ENCODE results near the gene HRH1. TPM values are rescaled to one million over a fixed set of nuclear protein-coding genes. Genes with fewer than 3 reads are reported as not detected.

HRH1 gene
- total and polyA plus RNA-seq, 7 experiments from 2014 or later: 0.17 to 1.1 TPM; not detected in 5

GRCh38 chr3:11221818-11222415 is 67.6 kb downstream of the HRH1 start:
- no peaks in the 10 kb centered on the region for H3K36me3 Mint-ChIP-seq
- ATAC-seq: no peak
- no peak overlapping the region for H3K27ac ChIP-seq (ENCODE audit: low read depth, low read length)
- peaks cover 0 to 4% (median 0%) of the 10 kb centered on the region in 5 donors for H3K27me3 Mint-ChIP-seq
- CTCF ChIA-PET: no interaction called here
- no peak overlapping the region for H3K4me3 ChIP-seq (ENCODE audit: low read length)
- H3K36me3 ChIP-seq (ENCODE audit: control insufficient read depth in 2 of 3, insufficient read depth in 3 of 3, low read length in 3 of 3): no peaks in the 10 kb centered on the region
- POLR2A ChIA-PET: no interaction called here
- H3K9me3 ChIP-seq (ENCODE audit: control insufficient read depth in 2 of 3, low read length in 3 of 3): no peaks in the 10 kb centered on the region
- DNase-seq: no peak
- intact Hi-C loops (cut with micrococcal nuclease): no loop called here
- no peak overlapping the region for H3K4me3 Mint-ChIP-seq
- no peaks in the 10 kb centered on the region for H3K27me3 ChIP-seq (ENCODE audit: control insufficient read depth in 2 of 2, insufficient read depth in 2 of 2, low read length in 2 of 2)
- H3K4me1 Mint-ChIP-seq: peaks cover 0 to 10% (median 6%) of the 10 kb centered on the region in 7 donors
- no peak overlapping the region for H3K27ac Mint-ChIP-seq
- H3K9me3 Mint-ChIP-seq: no peaks in the 10 kb centered on the region
- H3K4me1 ChIP-seq (ENCODE audit: control insufficient read depth in 2 of 2, insufficient read depth in 2 of 2, low read length in 2 of 2): no peaks in the 10 kb centered on the region

- CTCF ChIA-PET: interaction anchor here (0.6 kb wide), 1 partner anchor 81 kb away, joined by 3 read pairs; no protein-coding TSS in a partner anchor
- Histone ChIP-seq H3K36me3 (ENCODE audit: control insufficient read depth in 2 of 3, insufficient read depth in 3 of 3, low read length in 3 of 3) (no peaks in the 10 kb centered on the region), H3K4me3 (ENCODE audit: low read length) (no peak overlapping the region), H3K4me1 (ENCODE audit: control insufficient read depth in 2 of 2, insufficient read depth in 2 of 2, low read length in 2 of 2) (no peaks in the 10 kb centered on the region), H3K27me3 (ENCODE audit: control insufficient read depth in 2 of 2, insufficient read depth in 2 of 2, low read length in 2 of 2) (no peaks in the 10 kb centered on the region), H3K9me3 (ENCODE audit: control insufficient read depth in 2 of 3, low read length in 3 of 3) (no peaks in the 10 kb centered on the region), H3K27ac (ENCODE audit: low read depth, low read length) (no peak overlapping the region)
- POLR2A ChIA-PET: no interaction called here
- H3K4me3 Mint-ChIP-seq: no peak overlapping the region
- no peak for DNase-seq
- ATAC-seq: no peak
- no peaks in the 10 kb centered on the region for H3K36me3 Mint-ChIP-seq
- peaks cover 0 to 4% (median 0%) of the 10 kb centered on the region in 5 donors for H3K27me3 Mint-ChIP-seq
- peaks cover 0 to 16% (median 9%) of the 10 kb centered on the region in 7 donors for H3K4me1 Mint-ChIP-seq
- no peaks in the 10 kb centered on the region for H3K9me3 Mint-ChIP-seq
- intact Hi-C loops (cut with micrococcal nuclease): no loop called here
- H3K27ac Mint-ChIP-seq: no peak overlapping the region
Observed at GRCh38 chr3:11224010-11224409, 69.7 kb downstream of the HRH1 start.

GRCh38 chr3:11224870-11225229 is 70.6 kb downstream of the HRH1 start:
- CTCF ChIA-PET: no interaction called here

GRCh38 chr3:11226042-11226370 is 71.7 kb downstream of the HRH1 start:
- Histone ChIP-seq H3K9me3 (ENCODE audit: control insufficient read depth in 2 of 3, low read length in 3 of 3) (no peaks in the 10 kb centered on the region), H3K4me1 (ENCODE audit: control insufficient read depth in 2 of 2, insufficient read depth in 2 of 2, low read length in 2 of 2) (no peaks in the 10 kb centered on the region), H3K27ac (ENCODE audit: low read depth, low read length) (no peak overlapping the region), H3K36me3 (ENCODE audit: control insufficient read depth in 2 of 3, insufficient read depth in 3 of 3, low read length in 3 of 3) (no peaks in the 10 kb centered on the region), H3K27me3 (ENCODE audit: control insufficient read depth in 2 of 2, insufficient read depth in 2 of 2, low read length in 2 of 2) (no peaks in the 10 kb centered on the region), H3K4me3 (ENCODE audit: low read length) (no peak overlapping the region)
- Mint-ChIP-seq H3K27ac (peak overlapping the region in 2 of 9 donors; percentile 7 to 26), H3K36me3 (no peaks in the 10 kb centered on the region), H3K4me3 (no peak overlapping the region), H3K9me3 (no peaks in the 10 kb centered on the region), H3K27me3 (peaks cover 0 to 14% (median 0%) of the 10 kb centered on the region in 5 donors), H3K4me1 (peaks cover 0 to 16% (median 9%) of the 10 kb centered on the region in 7 donors)
- intact Hi-C loops (cut with micrococcal nuclease): no loop called here
- POLR2A ChIA-PET: no interaction called here
- ATAC-seq (no peak), DNase-seq (no peak)
- CTCF ChIA-PET: no interaction called here

More at GRCh38 chr3:11224870-11225229, 70.6 kb downstream of the HRH1 start:
- Mint-ChIP-seq H3K4me3 (no peak overlapping the region), H3K36me3 (no peaks in the 10 kb centered on the region), H3K4me1 (peaks cover 0 to 16% (median 9%) of the 10 kb centered on the region in 7 donors), H3K27me3 (peaks cover 0 to 7% (median 0%) of the 10 kb centered on the region in 5 donors), H3K27ac (no peak overlapping the region), H3K9me3 (no peaks in the 10 kb centered on the region)
- ATAC-seq: no peak
- H3K4me3 ChIP-seq (ENCODE audit: low read length): no peak overlapping the region
- H3K9me3 ChIP-seq (ENCODE audit: control insufficient read depth in 2 of 3, low read length in 3 of 3): no peaks in the 10 kb centered on the region
- H3K4me1 ChIP-seq (ENCODE audit: control insufficient read depth in 2 of 2, insufficient read depth in 2 of 2, low read length in 2 of 2): no peaks in the 10 kb centered on the region
- intact Hi-C loops (cut with micrococcal nuclease): no loop called here
- DNase-seq: no peak
- no peaks in the 10 kb centered on the region for H3K27me3 ChIP-seq (ENCODE audit: control insufficient read depth in 2 of 2, insufficient read depth in 2 of 2, low read length in 2 of 2)
- no peak overlapping the region for H3K27ac ChIP-seq (ENCODE audit: low read depth, low read length)
- no peaks in the 10 kb centered on the region for H3K36me3 ChIP-seq (ENCODE audit: control insufficient read depth in 2 of 3, insufficient read depth in 3 of 3, low read length in 3 of 3)
- POLR2A ChIA-PET: no interaction called here

GRCh38 chr3:11228041-11228440 is 73.7 kb downstream of the HRH1 start:
- Mint-ChIP-seq H3K36me3 (no peaks in the 10 kb centered on the region), H3K27me3 (peaks cover 0 to 21% (median 0%) of the 10 kb centered on the region in 5 donors), H3K9me3 (no peaks in the 10 kb centered on the region), H3K27ac (no peak overlapping the region), H3K4me1 (peaks cover 0 to 16% (median 9%) of the 10 kb centered on the region in 7 donors), H3K4me3 (no peak overlapping the region)
- Histone ChIP-seq H3K27me3 (ENCODE audit: control insufficient read depth in 2 of 2, insufficient read depth in 2 of 2, low read length in 2 of 2) (no peaks in the 10 kb centered on the region), H3K27ac (ENCODE audit: low read depth, low read length) (no peak overlapping the region), H3K4me1 (ENCODE audit: control insufficient read depth in 2 of 2, insufficient read depth in 2 of 2, low read length in 2 of 2) (no peaks in the 10 kb centered on the region), H3K4me3 (ENCODE audit: low read length) (no peak overlapping the region), H3K36me3 (ENCODE audit: control insufficient read depth in 2 of 3, insufficient read depth in 3 of 3, low read length in 3 of 3) (no peaks in the 10 kb centered on the region), H3K9me3 (ENCODE audit: control insufficient read depth in 2 of 3, low read length in 3 of 3) (no peaks in the 10 kb centered on the region)
- intact Hi-C loops (cut with micrococcal nuclease): no loop called here
- DNase-seq (no peak), ATAC-seq (no peak)
- POLR2A ChIA-PET: no interaction called here
- CTCF ChIA-PET: no interaction called here

- POLR2A ChIA-PET: no interaction called here
- no peaks in the 10 kb centered on the region for H3K9me3 Mint-ChIP-seq
- Histone ChIP-seq H3K27ac (ENCODE audit: low read depth, low read length) (no peak overlapping the region), H3K27me3 (ENCODE audit: control insufficient read depth in 2 of 2, insufficient read depth in 2 of 2, low read length in 2 of 2) (no peaks in the 10 kb centered on the region), H3K4me1 (ENCODE audit: control insufficient read depth in 2 of 2, insufficient read depth in 2 of 2, low read length in 2 of 2) (no peaks in the 10 kb centered on the region), H3K36me3 (ENCODE audit: control insufficient read depth in 2 of 3, insufficient read depth in 3 of 3, low read length in 3 of 3) (no peaks in the 10 kb centered on the region), H3K9me3 (ENCODE audit: control insufficient read depth in 2 of 3, low read length in 3 of 3) (no peaks in the 10 kb centered on the region), H3K4me3 (ENCODE audit: low read length) (no peak overlapping the region)
- DNase-seq (no peak), ATAC-seq (no peak)
- H3K36me3 Mint-ChIP-seq: no peaks in the 10 kb centered on the region
- no peak overlapping the region for H3K27ac Mint-ChIP-seq
- CTCF ChIA-PET: interaction anchor here (0.8 kb wide), 1 partner anchor 10 kb away, joined by 3 read pairs; no protein-coding TSS in a partner anchor
- H3K4me1 Mint-ChIP-seq: peaks cover 0 to 16% (median 9%) of the 10 kb centered on the region in 7 donors
- peaks cover 0 to 34% (median 7%) of the 10 kb centered on the region in 5 donors for H3K27me3 Mint-ChIP-seq
- no peak overlapping the region for H3K4me3 Mint-ChIP-seq
- intact Hi-C loops (cut with micrococcal nuclease): no loop called here
Observed at GRCh38 chr3:11230125-11230524, 75.8 kb downstream of the HRH1 start.

- H3K36me3 Mint-ChIP-seq: no peaks in the 10 kb centered on the region
- H3K4me3 Mint-ChIP-seq: no peak overlapping the region
- no peaks in the 10 kb centered on the region for H3K9me3 Mint-ChIP-seq
- no peaks in the 10 kb centered on the region for H3K4me1 ChIP-seq (ENCODE audit: control insufficient read depth in 2 of 2, insufficient read depth in 2 of 2, low read length in 2 of 2)
- H3K36me3 ChIP-seq (ENCODE audit: control insufficient read depth in 2 of 3, insufficient read depth in 3 of 3, low read length in 3 of 3): no peaks in the 10 kb centered on the region
- peaks cover 0 to 14% (median 7%) of the 10 kb centered on the region in 7 donors for H3K4me1 Mint-ChIP-seq
- intact Hi-C loops (cut with micrococcal nuclease): no loop called here
- CTCF ChIA-PET: interaction anchor here (0.7 kb wide), 1 partner anchor 60 kb away, joined by 3 read pairs; no protein-coding TSS in a partner anchor
- no peak for DNase-seq
- no peak overlapping the region for H3K27ac Mint-ChIP-seq
- H3K27me3 ChIP-seq (ENCODE audit: control insufficient read depth in 2 of 2, insufficient read depth in 2 of 2, low read length in 2 of 2): no peaks in the 10 kb centered on the region
- no peak overlapping the region for H3K4me3 ChIP-seq (ENCODE audit: low read length)
- H3K27ac ChIP-seq (ENCODE audit: low read depth, low read length): no peak overlapping the region
- no peak for ATAC-seq
- H3K27me3 Mint-ChIP-seq: peaks cover 0 to 34% (median 7%) of the 10 kb centered on the region in 5 donors
- no peaks in the 10 kb centered on the region for H3K9me3 ChIP-seq (ENCODE audit: control insufficient read depth in 2 of 3, low read length in 3 of 3)
- POLR2A ChIA-PET: no interaction called here
Observed at GRCh38 chr3:11230832-11231231, 76.5 kb downstream of the HRH1 start.
